Mesenchymal stem cell (in vitro differentiated cells and primary cell): Measurements from ENCODE around the gene PPIC. TPM values are rescaled to one million over a fixed set of nuclear protein-coding genes. Genes with fewer than 3 reads are reported as not detected.

Experiments
- DNase-seq: peaks from one replicate; pipeline ENCODE4 v3.0.0-alpha.2; 2013
- H2AFZ ChIP-seq: one replicate; pipeline ENCODE4 v1.6.1; 2013; ENCODE audit warnings: low read depth, mild to moderate bottlenecking, control low read depth, inconsistent platforms, low read length, moderate library complexity
- H2AK5ac ChIP-seq: 2 replicates; pipeline ENCODE4 v1.6.1; 2013; ENCODE audit warnings: low read length, moderate library complexity, mild to moderate bottlenecking, inconsistent platforms; ENCODE audit not compliant: severe bottlenecking
- H2BK120ac ChIP-seq: one replicate; pipeline ENCODE4 v1.6.1; 2013; ENCODE audit warnings: low read depth, mild to moderate bottlenecking, inconsistent platforms, low read length, moderate library complexity
- H2BK12ac ChIP-seq, 2 experiments: one replicate each; pipeline ENCODE4 v1.6.1; 2013; ENCODE audit warnings: inconsistent platforms in 2 of 2, low read length in 2 of 2, mild to moderate bottlenecking in 2 of 2, moderate library complexity in 2 of 2, control low read depth in 1 of 2
- H2BK15ac ChIP-seq: one replicate; pipeline ENCODE4 v1.6.1; 2013; ENCODE audit warnings: mild to moderate bottlenecking, low read depth, inconsistent platforms; ENCODE audit not compliant: poor library complexity, severe bottlenecking
- H2BK5ac ChIP-seq: 2 replicates; pipeline ENCODE4 v1.6.1; 2013; ENCODE audit warnings: low read depth, mild to moderate bottlenecking, low read length, control low read depth, inconsistent platforms; ENCODE audit not compliant: poor library complexity, severe bottlenecking
- H3K14ac ChIP-seq, 2 experiments: one replicate each; pipeline ENCODE4 v1.6.1; 2013; ENCODE audit warnings: inconsistent platforms in 2 of 2, low read length in 2 of 2, control low read depth in 1 of 2, mild to moderate bottlenecking in 1 of 2, moderate library complexity in 1 of 2
- H3K18ac ChIP-seq, 2 experiments: one replicate each; pipeline ENCODE4 v1.6.1; 2013; ENCODE audit warnings: inconsistent platforms in 2 of 2, low read length in 2 of 2, control low read depth in 1 of 2, low read depth in 1 of 2, mild to moderate bottlenecking in 1 of 2
- H3K23ac ChIP-seq, 2 experiments: one replicate each; pipeline ENCODE4 v1.6.1; 2013; ENCODE audit warnings: inconsistent platforms in 2 of 2, low read length in 2 of 2, mild to moderate bottlenecking in 2 of 2, moderate library complexity in 2 of 2, control low read depth in 1 of 2
- H3K27ac ChIP-seq: 2 replicates; pipeline ENCODE4 v1.5.1; 2013; ENCODE audit warnings: mild to moderate bottlenecking, moderate library complexity, low read length, control low read depth, inconsistent platforms; ENCODE audit not compliant: poor library complexity, severe bottlenecking
- H3K27me3 ChIP-seq, 2 experiments: 2 replicates each; pipeline versions ENCODE4 v1.6.1 to v1.7.0; 2013; ENCODE audit warnings: low read length in 2 of 2, mild to moderate bottlenecking in 2 of 2, moderate library complexity in 2 of 2, control low read depth in 1 of 2, inconsistent platforms in 1 of 2; ENCODE audit not compliant: control insufficient read depth in 1 of 2, insufficient read depth in 1 of 2
- H3K36me3 ChIP-seq, 2 experiments: 2 replicates each; pipeline versions ENCODE4 v1.6.1 to v1.7.0; 2013; ENCODE audit warnings: low read length in 2 of 2, control low read depth in 1 of 2, inconsistent platforms in 1 of 2, low read depth in 1 of 2, mild to moderate bottlenecking in 1 of 2; ENCODE audit not compliant: insufficient read depth in 2 of 2, control insufficient read depth in 1 of 2
- H3K4ac ChIP-seq, 2 experiments: one replicate each; pipeline ENCODE4 v1.6.1; 2013; ENCODE audit warnings: inconsistent platforms in 2 of 2, low read length in 2 of 2, mild to moderate bottlenecking in 2 of 2, moderate library complexity in 2 of 2, control low read depth in 1 of 2, low read depth in 1 of 2
- H3K4me1 ChIP-seq: 2 replicates; pipeline ENCODE4 v1.6.1; 2013; ENCODE audit warnings: low read depth, low read length, control low read depth; ENCODE audit not compliant: control insufficient read depth, insufficient read depth
- H3K4me2 ChIP-seq: 2 replicates; pipeline ENCODE4 v1.6.1; 2013; ENCODE audit warnings: low read length, mild to moderate bottlenecking, inconsistent platforms; ENCODE audit not compliant: poor library complexity, severe bottlenecking
- H3K4me3 ChIP-seq, 2 experiments: 2 replicates each; pipeline versions ENCODE4 v1.5.1 to v1.7.0; 2013; ENCODE audit warnings: low read length in 2 of 2, mild to moderate bottlenecking in 2 of 2, control low read depth in 1 of 2, low read depth in 1 of 2; ENCODE audit not compliant: insufficient read depth in 1 of 2
- H3K79me1 ChIP-seq: replicated peaks from 2 replicates; pipeline ENCODE4 v1.6.1; 2013; ENCODE audit warnings: mild to moderate bottlenecking, control low read depth, low read length, inconsistent platforms; ENCODE audit not compliant: poor library complexity, severe bottlenecking
- H3K9ac ChIP-seq: 2 replicates; pipeline ENCODE4 v1.7.0; 2013; ENCODE audit warnings: mild to moderate bottlenecking, low read length, moderate library complexity
- H3K9me3 ChIP-seq: 2 replicates; pipeline ENCODE4 v1.7.0; 2013; ENCODE audit warnings: mild to moderate bottlenecking, low read length; ENCODE audit not compliant: control insufficient read depth
- H4K8ac ChIP-seq: one replicate; pipeline ENCODE4 v1.6.1; 2013; ENCODE audit warnings: inconsistent platforms, mild to moderate bottlenecking, low read length, moderate library complexity
- H4K91ac ChIP-seq: one replicate; pipeline ENCODE4 v1.6.1; 2013; ENCODE audit warnings: mild to moderate bottlenecking, low read length, inconsistent platforms
- WGBS: methylation state at CpG from one replicate; pipeline ENCODE4 v1.1.7; 2013; ENCODE audit warnings: mixed read lengths; 5-methylcytosine and 5-hydroxymethylcytosine counted together
- polyA plus RNA-seq, 2 experiments: library from polyadenylated mRNA; stranded (reverse); fragments of 200-250 nt; gene quantifications; one replicate each; pipeline ENCODE4 v1.2.3, GENCODE V29; 2013

Gene PPIC
- 51.4 TPM for polyA plus RNA-seq (2013, experiment 1 of 2)
- polyA plus RNA-seq (2013, experiment 2 of 2) = 54.3 TPM

GRCh38 chr5:123036391-123037103, at the start of gene PPIC:
Gene PPIC (minus strand): TSS chr5:123036725. CDS start chr5:123036625, 100 bp downstream.
- H3K23ac ChIP-seq = peak within 1 kb of the TSS in 1 of 2 experiments; percentile 86

GRCh38 chr5:123085638-123086286, 49.2 kb upstream of the PPIC start:
- H4K8ac ChIP-seq = no peak overlapping the region
- no peak overlapping the region for H3K9ac ChIP-seq
- DNase-seq = no peak
- no peak overlapping the region for H3K4ac ChIP-seq
- no peak overlapping the region for H2BK5ac ChIP-seq
- no peak overlapping the region for H2BK15ac ChIP-seq
- H3K18ac ChIP-seq = no peak overlapping the region
- no peaks in the 10 kb centered on the region for H3K79me1 ChIP-seq
- H2AFZ ChIP-seq = no peak overlapping the region
- H3K4me2 ChIP-seq = no peak overlapping the region
- no peak overlapping the region for H3K27ac ChIP-seq
- peaks cover 25 to 91% of the 10 kb centered on the region in 2 experiments for H3K27me3 ChIP-seq
- H3K36me3 ChIP-seq = no peaks in the 10 kb centered on the region
- H4K91ac ChIP-seq = no peak overlapping the region
- no peaks in the 10 kb centered on the region for H3K9me3 ChIP-seq
- no peak overlapping the region for H2BK12ac ChIP-seq
- H3K14ac ChIP-seq = no peak overlapping the region
- H3K23ac ChIP-seq = no peak overlapping the region
- H3K4me1 ChIP-seq = peaks cover 35% of the 10 kb centered on the region
- WGBS = 14% methylated on average over 6 of the region's 12 CpGs
- no peak overlapping the region for H3K4me3 ChIP-seq
- H2BK120ac ChIP-seq = no peak overlapping the region
- no peak overlapping the region for H2AK5ac ChIP-seq

More at GRCh38 chr5:123036391-123037103, at the start of gene PPIC:
- H3K18ac ChIP-seq = peak within 1 kb of the TSS; percentile 84 to 94
- H4K91ac ChIP-seq = peak within 1 kb of the TSS; percentile 62
- H3K27me3 ChIP-seq = no peaks in the 10 kb centered on the region
- DNase-seq = peak; percentile 82
- H3K9ac ChIP-seq = peak within 1 kb of the TSS; percentile 89
- peak within 1 kb of the TSS; percentile 27 for H2BK120ac ChIP-seq
- peak within 1 kb of the TSS; percentile 86 to 87 for H3K4ac ChIP-seq
- peak within 1 kb of the TSS; percentile 95 for H4K8ac ChIP-seq
- peak within 1 kb of the TSS; percentile 5 to 60 for H2BK12ac ChIP-seq
- peak within 1 kb of the TSS; percentile 84 to 89 for H3K4me3 ChIP-seq
- under 1% methylated on average over 84 of the region's 84 CpGs for WGBS
- no peaks in the 10 kb centered on the region for H3K9me3 ChIP-seq
- H2AFZ ChIP-seq = peak within 1 kb of the TSS; percentile 90
- peak within 1 kb of the TSS; percentile 71 for H2BK5ac ChIP-seq
- no peaks in the 10 kb centered on the region for H3K36me3 ChIP-seq
- H3K27ac ChIP-seq = peak within 1 kb of the TSS; percentile 73
- H3K79me1 ChIP-seq = peaks cover 14% of the 10 kb centered on the region
- peaks cover 5% of the 10 kb centered on the region for H3K4me1 ChIP-seq
- H3K4me2 ChIP-seq = peak within 1 kb of the TSS; percentile 68
- no peak within 1 kb of the TSS for H2AK5ac ChIP-seq
- H2BK15ac ChIP-seq = peak within 1 kb of the TSS; percentile 90
- peak within 1 kb of the TSS in 1 of 2 experiments; percentile 82 for H3K14ac ChIP-seq

GRCh38 chr5:123084730-123085605, 48.4 kb upstream of the PPIC start:
- H3K4ac ChIP-seq = no peak overlapping the region
- no peaks in the 10 kb centered on the region for H3K36me3 ChIP-seq
- peaks cover 23 to 94% of the 10 kb centered on the region in 2 experiments for H3K27me3 ChIP-seq
- no peaks in the 10 kb centered on the region for H3K79me1 ChIP-seq
- H3K18ac ChIP-seq = no peak overlapping the region
- H3K27ac ChIP-seq = no peak overlapping the region
- no peak overlapping the region for H2BK12ac ChIP-seq
- no peak overlapping the region for H3K14ac ChIP-seq
- no peaks in the 10 kb centered on the region for H3K9me3 ChIP-seq
- no peak overlapping the region for H2BK120ac ChIP-seq
- no peak overlapping the region for H2AK5ac ChIP-seq
- no peak overlapping the region for H2BK15ac ChIP-seq
- no peak overlapping the region for H3K9ac ChIP-seq
- H2BK5ac ChIP-seq = no peak overlapping the region
- H3K4me2 ChIP-seq = no peak overlapping the region
- DNase-seq = no peak
- H4K8ac ChIP-seq = no peak overlapping the region
- H3K4me1 ChIP-seq = peaks cover 27% of the 10 kb centered on the region
- WGBS = 62% methylated on average over 9 of the region's 9 CpGs
- H4K91ac ChIP-seq = no peak overlapping the region
- H3K23ac ChIP-seq = no peak overlapping the region
- no peak overlapping the region for H2AFZ ChIP-seq
- no peak overlapping the region for H3K4me3 ChIP-seq
